ENCODE results near the gene ZNF302.
A peak's percentile ranks its signal among the peaks of the same experiment; 100 is the strongest.

ZNF302 gene

DNA sequence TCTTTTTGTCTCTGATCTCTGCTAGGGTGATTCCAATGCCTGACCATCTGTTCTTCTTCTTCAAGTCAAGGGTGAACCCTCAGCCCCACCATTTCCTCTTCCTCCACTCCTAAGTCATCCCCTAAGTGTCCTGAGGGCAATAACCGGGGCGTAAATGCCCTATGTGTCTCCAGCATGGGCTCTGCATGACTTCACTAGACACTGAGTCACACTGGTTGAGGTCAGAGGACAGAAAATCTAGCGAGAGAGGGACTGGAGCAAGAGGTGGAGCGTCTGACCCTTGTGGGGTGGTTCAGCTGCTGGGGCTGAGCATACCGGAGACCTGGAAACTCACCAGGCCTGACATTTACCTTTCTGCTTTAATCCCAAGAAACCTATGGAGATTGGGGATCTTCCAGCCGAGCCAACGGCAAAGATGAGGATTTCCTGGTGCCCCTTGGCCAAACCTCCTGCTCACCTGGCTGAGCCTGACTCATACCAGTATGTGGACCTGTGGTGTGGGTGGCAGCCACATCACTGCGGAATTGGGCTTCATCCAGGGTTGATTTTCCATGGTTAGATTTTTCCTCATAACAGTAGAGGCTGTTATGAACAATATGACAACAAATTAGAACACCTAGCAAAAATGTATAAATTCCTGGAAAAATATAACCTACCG is 27.5 kb upstream of the ZNF302 start:
- CTCF ChIA-PET = no interaction called here
- TF ChIP-seq, protein P1, sequence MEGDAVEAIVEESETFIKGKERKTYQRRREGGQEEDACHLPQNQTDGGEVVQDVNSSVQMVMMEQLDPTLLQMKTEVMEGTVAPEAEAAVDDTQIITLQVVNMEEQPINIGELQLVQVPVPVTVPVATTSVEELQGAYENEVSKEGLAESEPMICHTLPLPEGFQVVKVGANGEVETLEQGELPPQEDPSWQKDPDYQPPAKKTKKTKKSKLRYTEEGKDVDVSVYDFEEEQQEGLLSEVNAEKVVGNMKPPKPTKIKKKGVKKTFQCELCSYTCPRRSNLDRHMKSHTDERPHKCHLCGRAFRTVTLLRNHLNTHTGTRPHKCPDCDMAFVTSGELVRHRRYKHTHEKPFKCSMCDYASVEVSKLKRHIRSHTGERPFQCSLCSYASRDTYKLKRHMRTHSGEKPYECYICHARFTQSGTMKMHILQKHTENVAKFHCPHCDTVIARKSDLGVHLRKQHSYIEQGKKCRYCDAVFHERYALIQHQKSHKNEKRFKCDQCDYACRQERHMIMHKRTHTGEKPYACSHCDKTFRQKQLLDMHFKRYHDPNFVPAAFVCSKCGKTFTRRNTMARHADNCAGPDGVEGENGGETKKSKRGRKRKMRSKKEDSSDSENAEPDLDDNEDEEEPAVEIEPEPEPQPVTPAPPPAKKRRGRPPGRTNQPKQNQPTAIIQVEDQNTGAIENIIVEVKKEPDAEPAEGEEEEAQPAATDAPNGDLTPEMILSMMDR (IDR thresholded peaks at IDR 0.05; ENCODE audit: insufficient read depth, low read length, missing control alignments) = no peak
- POLR2A ChIA-PET = no interaction called here
- no peak overlapping the region for H3K4me3 ChIP-seq (ENCODE audit: low read depth, low read length)
- DNase-seq (ENCODE audit: low read depth, low spot score) = no peak

DNA sequence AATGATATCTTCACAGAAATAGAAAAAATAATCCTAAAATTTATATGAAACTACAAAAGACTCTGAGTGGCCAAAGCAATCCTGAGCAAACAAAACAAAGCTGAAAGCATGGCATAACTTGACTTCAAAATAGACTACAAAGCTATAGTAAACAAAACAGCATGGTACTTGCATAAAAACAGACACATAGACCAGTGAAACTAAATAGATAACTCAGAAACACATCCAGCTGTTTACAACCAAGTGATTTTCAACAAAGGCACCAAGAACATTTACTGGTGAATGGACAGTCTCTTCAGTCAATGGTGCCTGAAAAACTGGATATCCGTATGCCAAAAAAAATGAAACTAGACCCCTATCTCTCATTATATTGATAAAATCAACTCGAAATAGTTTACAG is 25.7 kb upstream of the ZNF302 start:
- DNase-seq (ENCODE audit: low read depth, low spot score) = no peak
- TF ChIP-seq, protein P1 (IDR thresholded peaks at IDR 0.05; ENCODE audit: insufficient read depth, low read length, missing control alignments) = no peak
- CTCF ChIA-PET = interaction anchor here (0.9 to 1.8 kb wide), 3 partner anchors 10 to 61 kb away, joined by 4 to 6 read pairs (median 4); no protein-coding TSS in a partner anchor
- H3K4me3 ChIP-seq (ENCODE audit: low read depth, low read length) = no peak overlapping the region
- POLR2A ChIA-PET = no interaction called here

- no peak for DNase-seq (ENCODE audit: low read depth, low spot score)
- CTCF ChIA-PET = interaction anchor here (2.1 kb wide), 1 partner anchor 57 kb away, joined by 4 read pairs; no protein-coding TSS in a partner anchor
- POLR2A ChIA-PET = no interaction called here
- H3K4me3 ChIP-seq (ENCODE audit: low read depth, low read length) = no peak overlapping the region
- TF ChIP-seq, protein P1 (IDR thresholded peaks at IDR 0.05; ENCODE audit: insufficient read depth, low read length, missing control alignments) = no peak
Observed at GRCh38 chr19:34654796-34655195, 22.7 kb upstream of the ZNF302 start.

GRCh38 chr19:34655651-34656050 is 21.8 kb upstream of the ZNF302 start:
- no peak overlapping the region for H3K4me3 ChIP-seq (ENCODE audit: low read depth, low read length)
- TF ChIP-seq, protein P1 (IDR thresholded peaks at IDR 0.05; ENCODE audit: insufficient read depth, low read length, missing control alignments) = no peak
- DNase-seq (ENCODE audit: low read depth, low spot score) = no peak
- ChIA-PET POLR2A (no interaction called here), CTCF (no interaction called here)

DNA sequence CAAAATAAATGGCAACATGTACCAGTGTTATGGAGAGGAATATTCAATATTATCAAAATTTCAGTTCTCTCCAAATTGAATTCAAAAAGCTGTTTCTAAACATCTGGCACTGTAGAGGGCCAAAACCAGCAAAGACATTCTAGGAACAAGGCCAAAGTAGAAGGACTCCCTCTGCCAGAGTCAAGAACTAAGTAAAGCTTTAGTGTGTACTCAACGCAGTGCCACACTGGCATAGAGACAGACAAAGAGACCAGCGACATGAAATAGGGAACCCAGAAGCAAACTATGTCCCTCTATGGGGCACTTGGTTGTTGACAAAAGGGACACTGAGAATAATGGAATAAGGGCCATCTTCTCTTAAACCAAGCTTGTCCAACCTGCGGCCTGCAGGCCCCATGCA is 16.1 kb upstream of the ZNF302 start:
- DNase-seq (ENCODE audit: low read depth, low spot score) = no peak
- TF ChIP-seq, protein P1 (IDR thresholded peaks at IDR 0.05; ENCODE audit: insufficient read depth, low read length, missing control alignments) = no peak
- ChIA-PET POLR2A (no interaction called here), CTCF (interaction anchor here (1.0 kb wide), 1 partner anchor 21 kb away, joined by 4 read pairs; no protein-coding TSS in a partner anchor)
- no peak overlapping the region for H3K4me3 ChIP-seq (ENCODE audit: low read depth, low read length)

GRCh38 chr19:34662919-34663318 is 14.6 kb upstream of the ZNF302 start:
- TF ChIP-seq, protein P1 (IDR thresholded peaks at IDR 0.05; ENCODE audit: insufficient read depth, low read length, missing control alignments) = peak; percentile 23
- DNase-seq (ENCODE audit: low read depth, low spot score) = no peak
- CTCF ChIA-PET = no interaction called here
- H3K4me3 ChIP-seq (ENCODE audit: low read depth, low read length) = no peak overlapping the region
- POLR2A ChIA-PET = no interaction called here

Data from AG04449 (cell line).